Stimulated activated CD8-positive, alpha-beta memory T cell treated with anti-CD3 and anti-CD28 coated beads, Interleukin-4, amount 100 ng/mL, for 24 hours (primary cell): Measurements from ENCODE around the gene GNAZ.
"Not testable (repeated sequence)": the region's sequence is repeated elsewhere in the genome, so short reads cannot be mapped to it uniquely, and the experiment has no call there.

ENCODE experiments used
- DNase-seq: peaks from one replicate; pipeline ENCODE4 v3.0.0-alpha.2; 2020; ENCODE audit warnings: low read depth

Gene GNAZ

GRCh38 chr22:23044570-23044969 lies 25.7 kb upstream of the GNAZ start:
- no peak for DNase-seq

GRCh38 chr22:23045461-23045860 lies 24.9 kb upstream of the GNAZ start:
- no peak for DNase-seq

- DNase-seq, result no peak
These were observed 23.1 kb upstream of the GNAZ start for GRCh38 chr22:23047265-23047664.

GRCh38 chr22:23047742-23048141 lies 22.6 kb upstream of the GNAZ start:
- DNase-seq, result no peak

- DNase-seq, result not testable (repeated sequence)
These were observed 19.8 kb upstream of the GNAZ start for GRCh38 chr22:23050546-23050945.

- DNase-seq, result no peak
These were observed 17.1 kb upstream of the GNAZ start for GRCh38 chr22:23053051-23053707.

GRCh38 chr22:23053912-23054530 lies 16.3 kb upstream of the GNAZ start:
- DNase-seq, result no peak

GRCh38 chr22:23054531-23055257 lies 15.6 kb upstream of the GNAZ start:
- DNase-seq, result no peak

GRCh38 chr22:23055449-23056179 lies 14.7 kb upstream of the GNAZ start:
- DNase-seq, result no peak

GRCh38 chr22:23057331-23057730 lies 13.0 kb upstream of the GNAZ start:
- no peak for DNase-seq

GRCh38 chr22:23058063-23058462 lies 12.3 kb upstream of the GNAZ start:
- no peak for DNase-seq

- DNase-seq, result no peak
These were observed 11.6 kb upstream of the GNAZ start for GRCh38 chr22:23058481-23059283.

GRCh38 chr22:23059284-23059948 lies 10.9 kb upstream of the GNAZ start:
- no peak for DNase-seq

- DNase-seq, result no peak
These were observed 9.5 kb upstream of the GNAZ start for GRCh38 chr22:23060612-23061400.

- no peak for DNase-seq
These were observed 8.6 kb upstream of the GNAZ start for GRCh38 chr22:23061471-23062280.

- no peak for DNase-seq
These were observed 7.4 kb upstream of the GNAZ start for GRCh38 chr22:23062616-23063538.

- DNase-seq, result no peak
These were observed 6.6 kb upstream of the GNAZ start for GRCh38 chr22:23063539-23064380.
